Measurements from ENCODE around the gene PARVB. TPM values are rescaled to one million over a fixed set of nuclear protein-coding genes. Genes with fewer than 3 reads are reported as not detected.

Gene PARVB
- total and polyA plus RNA-seq, 9 of the 15 experiments (the other 6 are each of a cell fraction or from before 2014, with no cell fraction given): 1.1 to 59.2 (median 29.2) TPM

DNA sequence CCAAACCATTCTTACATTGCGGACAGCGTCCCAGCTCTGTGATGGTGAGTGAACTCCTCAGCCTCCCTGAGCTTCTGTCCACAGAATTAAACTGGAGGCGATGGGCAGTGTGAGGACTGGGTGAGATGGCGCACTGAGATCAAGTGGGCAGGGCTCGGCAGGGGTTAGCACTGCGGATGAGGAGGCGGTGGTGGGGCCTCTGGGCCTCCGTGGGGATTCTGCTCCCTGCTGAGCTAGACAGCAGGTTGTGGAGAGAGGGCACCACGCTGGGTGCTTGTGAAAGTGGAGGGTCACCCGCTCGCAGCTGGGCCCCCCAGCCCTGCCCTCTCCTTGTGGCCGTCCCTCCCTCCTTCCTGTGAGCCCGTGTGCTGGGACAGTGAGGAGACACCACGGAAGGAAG lies 131.0 kb downstream of the PARVB start (continued):
- TF ChIP-seq ZNF766 (CRISPR knock-in tag; conservative IDR thresholded peaks at IDR 0.05) (no peak), HMGN3 (IDR thresholded peaks at IDR 0.05; ENCODE audit: borderline replicate concordance, extremely low read depth, insufficient read length, low read depth, low read length) (no peak), U2AF2 (optimal IDR thresholded peaks at IDR 0.05; ENCODE audit: low read depth, low read length) (no peak), ZNF133 (CRISPR knock-in tag; IDR thresholded peaks at IDR 0.05) (no peak), HNRNPK (IDR thresholded peaks at IDR 0.05; ENCODE audit: low read depth, low read length, poor library complexity, severe bottlenecking) (no peak)
- TF ChIP-seq, protein P1, sequence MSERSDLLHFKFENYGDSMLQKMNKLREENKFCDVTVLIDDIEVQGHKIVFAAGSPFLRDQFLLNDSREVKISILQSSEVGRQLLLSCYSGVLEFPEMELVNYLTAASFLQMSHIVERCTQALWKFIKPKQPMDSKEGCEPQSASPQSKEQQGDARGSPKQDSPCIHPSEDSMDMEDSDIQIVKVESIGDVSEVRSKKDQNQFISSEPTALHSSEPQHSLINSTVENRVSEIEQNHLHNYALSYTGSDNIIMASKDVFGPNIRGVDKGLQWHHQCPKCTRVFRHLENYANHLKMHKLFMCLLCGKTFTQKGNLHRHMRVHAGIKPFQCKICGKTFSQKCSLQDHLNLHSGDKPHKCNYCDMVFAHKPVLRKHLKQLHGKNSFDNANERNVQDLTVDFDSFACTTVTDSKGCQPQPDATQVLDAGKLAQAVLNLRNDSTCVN (CRISPR knock-in tag; IDR thresholded peaks at IDR 0.05): no peak

DNA sequence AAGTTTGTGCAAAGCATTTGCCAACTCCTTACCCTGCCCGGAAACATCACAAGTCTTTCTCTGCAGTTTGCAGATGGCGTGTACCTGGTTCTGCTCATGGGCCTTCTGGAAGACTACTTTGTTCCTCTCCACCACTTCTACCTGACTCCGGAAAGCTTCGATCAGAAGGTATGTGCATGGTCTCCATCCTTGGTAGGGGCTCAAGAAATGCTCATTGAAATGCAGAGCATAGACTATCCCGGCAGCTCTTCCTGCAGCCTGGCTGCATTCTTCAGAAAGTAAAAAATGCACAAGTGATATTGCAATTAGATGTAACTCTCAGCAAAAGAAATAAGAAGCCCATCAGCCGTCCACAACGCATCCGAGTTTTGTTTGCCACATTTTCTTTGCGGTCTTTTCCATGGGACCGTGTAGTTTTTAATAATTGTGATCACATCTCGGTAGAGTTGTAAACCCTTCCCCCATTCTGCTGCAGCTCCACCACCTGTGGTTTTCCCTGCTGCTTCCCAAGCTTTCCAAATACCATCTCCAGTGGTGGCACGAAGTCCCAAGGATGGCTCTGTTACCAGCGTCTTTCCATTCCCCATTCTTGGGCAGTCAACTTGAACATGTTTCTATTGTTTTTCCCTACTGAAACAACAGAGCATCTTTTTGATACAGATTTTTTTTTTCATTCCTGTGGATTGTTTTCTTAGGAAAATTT lies 134.0 kb downstream of the PARVB start:
- H3K4me1 ChIP-seq (replicated peaks in 1 of 2; ENCODE audit: control insufficient read depth in 2 of 2, insufficient read depth in 2 of 2, low read length in 2 of 2): no peaks in the 10 kb centered on the region
- no peaks in the 10 kb centered on the region for H4K20me1 ChIP-seq (replicated peaks; ENCODE audit: control insufficient read depth, insufficient read depth, low read length)
- H3K27ac ChIP-seq (ENCODE audit: extremely low read depth, low read depth, low read length): no peak overlapping the region
- no peaks in the 10 kb centered on the region for H3K79me2 ChIP-seq (ENCODE audit: control insufficient read depth, insufficient read depth, low read length)
- H3K9ac ChIP-seq (ENCODE audit: insufficient read depth in 1 of 2, low read depth in 2 of 2, low read length in 2 of 2): no peak overlapping the region
- no peak overlapping the region for H2AFZ ChIP-seq (ENCODE audit: low read depth, low read length)
- DNase-seq (ENCODE audit: extremely low read depth in 1 of 4, low spot score in 3 of 4) (no peak), FAIRE-seq (no peak), ATAC-seq (no peak)
- H3K4me3 ChIP-seq: no peak overlapping the region
- H3K9me3 ChIP-seq (replicated peaks; ENCODE audit: control insufficient read depth, insufficient read depth, low read depth, low read length): no peaks in the 10 kb centered on the region
- no peak overlapping the region for H3K4me2 ChIP-seq (ENCODE audit: insufficient read depth, low read length)
- no peaks in the 10 kb centered on the region for H3K27me3 ChIP-seq (ENCODE audit: control insufficient read depth in 2 of 2, insufficient read depth in 2 of 2, low read length in 2 of 2)
- ChIA-PET POLR2A (interaction anchor here (0.7 to 1.1 kb wide), 2 partner anchors 10 to 19 kb away, joined by 3 read pairs; no protein-coding TSS in a partner anchor), CTCF (ENCODE audit: low intra/inter-chr PET ratio) (no interaction called here)
- intact Hi-C loops (cut with micrococcal nuclease): no loop called here
- in situ Hi-C loops (cut with MboI): no loop called here
- H3K36me3 ChIP-seq (ENCODE audit: control insufficient read depth, insufficient read depth, low read length): no peaks in the 10 kb centered on the region
- 90% methylated on average over 10 of the region's 13 CpGs for WGBS (ENCODE audit: insufficient coverage, low coverage, missing lambda C conversion rate)
- no TSS peak for BruUV-seq (replicated peaks)
- no peaks in the 10 kb centered on the region for H3K9me1 ChIP-seq (ENCODE audit: control insufficient read depth, insufficient read depth, low read length)
- no peak for TF ChIP-seq DPF2 (IDR thresholded peaks at IDR 0.05)
- TF ChIP-seq, protein P2, sequence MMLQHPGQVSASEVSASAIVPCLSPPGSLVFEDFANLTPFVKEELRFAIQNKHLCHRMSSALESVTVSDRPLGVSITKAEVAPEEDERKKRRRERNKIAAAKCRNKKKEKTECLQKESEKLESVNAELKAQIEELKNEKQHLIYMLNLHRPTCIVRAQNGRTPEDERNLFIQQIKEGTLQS (IDR thresholded peaks at IDR 0.05): no peak
- TF ChIP-seq, protein P2 (CRISPR knock-in tag; conservative IDR thresholded peaks at IDR 0.05): no peak
- TF ChIP-seq, protein P3, sequence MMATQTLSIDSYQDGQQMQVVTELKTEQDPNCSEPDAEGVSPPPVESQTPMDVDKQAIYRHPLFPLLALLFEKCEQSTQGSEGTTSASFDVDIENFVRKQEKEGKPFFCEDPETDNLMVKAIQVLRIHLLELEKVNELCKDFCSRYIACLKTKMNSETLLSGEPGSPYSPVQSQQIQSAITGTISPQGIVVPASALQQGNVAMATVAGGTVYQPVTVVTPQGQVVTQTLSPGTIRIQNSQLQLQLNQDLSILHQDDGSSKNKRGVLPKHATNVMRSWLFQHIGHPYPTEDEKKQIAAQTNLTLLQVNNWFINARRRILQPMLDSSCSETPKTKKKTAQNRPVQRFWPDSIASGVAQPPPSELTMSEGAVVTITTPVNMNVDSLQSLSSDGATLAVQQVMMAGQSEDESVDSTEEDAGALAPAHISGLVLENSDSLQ (IDR thresholded peaks at IDR 0.05): no peak
- no peak for TF ChIP-seq ZNF384 (IDR thresholded peaks at IDR 0.05; ENCODE audit: low read depth, low read length)
- no peak for TF ChIP-seq TBP (optimal IDR thresholded peaks at IDR 0.05; ENCODE audit: low read depth, low read length)
- TF ChIP-seq, protein P4, sequence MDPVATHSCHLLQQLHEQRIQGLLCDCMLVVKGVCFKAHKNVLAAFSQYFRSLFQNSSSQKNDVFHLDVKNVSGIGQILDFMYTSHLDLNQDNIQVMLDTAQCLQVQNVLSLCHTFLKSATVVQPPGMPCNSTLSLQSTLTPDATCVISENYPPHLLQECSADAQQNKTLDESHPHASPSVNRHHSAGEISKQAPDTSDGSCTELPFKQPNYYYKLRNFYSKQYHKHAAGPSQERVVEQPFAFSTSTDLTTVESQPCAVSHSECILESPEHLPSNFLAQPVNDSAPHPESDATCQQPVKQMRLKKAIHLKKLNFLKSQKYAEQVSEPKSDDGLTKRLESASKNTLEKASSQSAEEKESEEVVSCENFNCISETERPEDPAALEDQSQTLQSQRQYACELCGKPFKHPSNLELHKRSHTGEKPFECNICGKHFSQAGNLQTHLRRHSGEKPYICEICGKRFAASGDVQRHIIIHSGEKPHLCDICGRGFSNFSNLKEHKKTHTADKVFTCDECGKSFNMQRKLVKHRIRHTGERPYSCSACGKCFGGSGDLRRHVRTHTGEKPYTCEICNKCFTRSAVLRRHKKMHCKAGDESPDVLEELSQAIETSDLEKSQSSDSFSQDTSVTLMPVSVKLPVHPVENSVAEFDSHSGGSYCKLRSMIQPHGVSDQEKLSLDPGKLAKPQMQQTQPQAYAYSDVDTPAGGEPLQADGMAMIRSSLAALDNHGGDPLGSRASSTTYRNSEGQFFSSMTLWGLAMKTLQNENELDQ (CRISPR knock-in tag; IDR thresholded peaks at IDR 0.05; ENCODE audit: borderline replicate concordance): no peak
- no peak for TF ChIP-seq ILF3 (IDR thresholded peaks at IDR 0.05; ENCODE audit: borderline replicate concordance)
- TF ChIP-seq ZSCAN29 (IDR thresholded peaks at IDR 0.05): no peak
- TF ChIP-seq ZNF444 (CRISPR knock-in tag; IDR thresholded peaks at IDR 0.05): no peak
